Measurements from ENCODE around the gene SLC20A1.

The SLC20A1 gene

GRCh38 chr2:112710956-112711750 is 65.4 kb downstream of the SLC20A1 start:
- Histone ChIP-seq H3K4me3 (ENCODE audit: low read length in 2 of 2) (no peak overlapping the region), H3K4me1 (ENCODE audit: control insufficient read depth, insufficient read depth, low read length) (peaks cover 2% of the 10 kb centered on the region), H3K9ac (ENCODE audit: low read length in 2 of 2) (no peak overlapping the region), H3K27me3 (ENCODE audit: control insufficient read depth in 1 of 2, insufficient read depth in 2 of 2, low read length in 2 of 2) (peaks cover 0 to 2% of the 10 kb centered on the region in 2 donors), H3K27ac (ENCODE audit: low read length) (no peak overlapping the region), H3K9me3 (ENCODE audit: control insufficient read depth in 2 of 2, low read length in 2 of 2) (no peaks in the 10 kb centered on the region), H3K36me3 (ENCODE audit: control insufficient read depth in 2 of 2, insufficient read depth in 2 of 2, low read length in 2 of 2) (no peaks in the 10 kb centered on the region)

GRCh38 chr2:112712465-112712864 is 66.7 kb downstream of the SLC20A1 start:
- Histone ChIP-seq H3K27me3 (ENCODE audit: control insufficient read depth in 1 of 2, insufficient read depth in 2 of 2, low read length in 2 of 2) (peaks cover 0 to 2% of the 10 kb centered on the region in 2 donors), H3K9ac (ENCODE audit: low read length in 2 of 2) (no peak overlapping the region), H3K27ac (ENCODE audit: low read length) (no peak overlapping the region), H3K9me3 (ENCODE audit: control insufficient read depth in 2 of 2, low read length in 2 of 2) (no peaks in the 10 kb centered on the region), H3K36me3 (ENCODE audit: control insufficient read depth in 2 of 2, insufficient read depth in 2 of 2, low read length in 2 of 2) (no peaks in the 10 kb centered on the region), H3K4me1 (ENCODE audit: control insufficient read depth, insufficient read depth, low read length) (peaks cover 2% of the 10 kb centered on the region), H3K4me3 (ENCODE audit: low read length in 2 of 2) (no peak overlapping the region)

- no peak overlapping the region for H3K4me3 ChIP-seq (ENCODE audit: low read length in 2 of 2)
- no peak overlapping the region for H3K9ac ChIP-seq (ENCODE audit: low read length in 2 of 2)
- H3K36me3 ChIP-seq (ENCODE audit: control insufficient read depth in 2 of 2, insufficient read depth in 2 of 2, low read length in 2 of 2) = no peaks in the 10 kb centered on the region
- no peaks in the 10 kb centered on the region for H3K9me3 ChIP-seq (ENCODE audit: control insufficient read depth in 2 of 2, low read length in 2 of 2)
- no peaks in the 10 kb centered on the region for H3K27me3 ChIP-seq (ENCODE audit: control insufficient read depth in 1 of 2, insufficient read depth in 2 of 2, low read length in 2 of 2)
- H3K4me1 ChIP-seq (ENCODE audit: control insufficient read depth, insufficient read depth, low read length) = peaks cover 2% of the 10 kb centered on the region
- no peak overlapping the region for H3K27ac ChIP-seq (ENCODE audit: low read length)
Measured at GRCh38 chr2:112712903-112713584, 67.3 kb downstream of the SLC20A1 start.
